Upper lobe of left lung (tissue), 4 donors: ENCODE measurements around the gene TARDBP.
"Not testable (repeated sequence)": the region's sequence is repeated elsewhere in the genome, so short reads cannot be mapped to it uniquely, and the experiment has no call there.

Source experiments
- CTCF ChIP-seq, 6 experiments: fragments of 450-650 bp in 4 of 6; fragments of 200-600 bp in 2 of 6; sonication (generic) in 2 of 6; IDR thresholded peaks; one replicate each; pipeline ENCODE4 v1.5.1; 2016 to 2019; ENCODE audit warnings: antibody characterized with exemption in 6 of 6
- EP300 ChIP-seq, 4 donors: sonication (generic); formaldehyde crosslinking; IDR thresholded peaks; one replicate each; pipeline ENCODE4 v1.5.1; 2017; ENCODE audit warnings: antibody characterized with exemption in 4 of 4, control low read depth in 2 of 4

DNA sequence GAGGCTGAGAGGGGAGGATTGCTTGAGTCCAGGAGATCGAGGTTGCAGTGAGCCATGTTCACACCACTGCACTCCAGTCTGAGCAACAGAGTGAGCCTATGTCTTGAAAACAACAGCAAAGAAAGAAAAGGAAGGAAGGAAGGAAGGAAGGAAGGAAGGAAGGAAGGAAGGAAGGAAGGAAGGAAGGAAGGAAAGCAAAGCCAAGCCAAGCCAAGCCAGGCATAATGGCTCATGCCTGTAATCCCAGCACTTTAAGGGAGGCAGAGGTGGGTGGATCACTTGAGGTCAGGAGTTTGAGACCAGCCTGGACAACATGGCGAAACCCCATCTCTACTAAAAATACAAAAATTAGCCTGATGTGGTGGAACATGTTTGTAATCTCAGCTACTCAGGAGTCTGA is 20.4 kb upstream of the TARDBP start:
- not testable (repeated sequence) for TF ChIP-seq CTCF, EP300 (IDR thresholded peaks at IDR 0.05)
